HL-60 (cell line): ENCODE measurements around the gene ST7.

Source experiments
- GABPA ChIP-seq: IDR thresholded peaks from 2 replicates; pipeline ENCODE4 v1.6.1; 2012; ENCODE audit warnings: low read depth
- POLR2AphosphoS5 ChIP-seq: IDR thresholded peaks from 2 replicates; pipeline ENCODE4 v1.6.1; 2012; ENCODE audit warnings: low read depth
- REST ChIP-seq: IDR thresholded peaks from 2 replicates; pipeline ENCODE4 v1.6.1; 2012; ENCODE audit warnings: low read depth; ENCODE audit not compliant: insufficient replicate concordance
- SPI1 ChIP-seq: IDR thresholded peaks from 2 replicates; pipeline ENCODE4 v1.6.1; 2012; ENCODE audit warnings: low read depth, mild to moderate bottlenecking, borderline replicate concordance
- TF ChIP-seq, protein P1 (sequence below): IDR thresholded peaks from one replicate; pipeline ENCODE4 v1.5.1; 2011; ENCODE audit warnings: low read length, control low read depth, inconsistent platforms; ENCODE audit not compliant: insufficient read depth

GRCh38 chr7:117010375-117011133 is 57.3 kb downstream of the ST7 start:
- TF ChIP-seq, protein P1, sequence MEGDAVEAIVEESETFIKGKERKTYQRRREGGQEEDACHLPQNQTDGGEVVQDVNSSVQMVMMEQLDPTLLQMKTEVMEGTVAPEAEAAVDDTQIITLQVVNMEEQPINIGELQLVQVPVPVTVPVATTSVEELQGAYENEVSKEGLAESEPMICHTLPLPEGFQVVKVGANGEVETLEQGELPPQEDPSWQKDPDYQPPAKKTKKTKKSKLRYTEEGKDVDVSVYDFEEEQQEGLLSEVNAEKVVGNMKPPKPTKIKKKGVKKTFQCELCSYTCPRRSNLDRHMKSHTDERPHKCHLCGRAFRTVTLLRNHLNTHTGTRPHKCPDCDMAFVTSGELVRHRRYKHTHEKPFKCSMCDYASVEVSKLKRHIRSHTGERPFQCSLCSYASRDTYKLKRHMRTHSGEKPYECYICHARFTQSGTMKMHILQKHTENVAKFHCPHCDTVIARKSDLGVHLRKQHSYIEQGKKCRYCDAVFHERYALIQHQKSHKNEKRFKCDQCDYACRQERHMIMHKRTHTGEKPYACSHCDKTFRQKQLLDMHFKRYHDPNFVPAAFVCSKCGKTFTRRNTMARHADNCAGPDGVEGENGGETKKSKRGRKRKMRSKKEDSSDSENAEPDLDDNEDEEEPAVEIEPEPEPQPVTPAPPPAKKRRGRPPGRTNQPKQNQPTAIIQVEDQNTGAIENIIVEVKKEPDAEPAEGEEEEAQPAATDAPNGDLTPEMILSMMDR: no peak
- TF ChIP-seq POLR2AphosphoS5 (no peak), GABPA (no peak), REST (no peak), SPI1 (no peak)
